ENCODE data around the gene PCBP3.

PCBP3 gene

DNA sequence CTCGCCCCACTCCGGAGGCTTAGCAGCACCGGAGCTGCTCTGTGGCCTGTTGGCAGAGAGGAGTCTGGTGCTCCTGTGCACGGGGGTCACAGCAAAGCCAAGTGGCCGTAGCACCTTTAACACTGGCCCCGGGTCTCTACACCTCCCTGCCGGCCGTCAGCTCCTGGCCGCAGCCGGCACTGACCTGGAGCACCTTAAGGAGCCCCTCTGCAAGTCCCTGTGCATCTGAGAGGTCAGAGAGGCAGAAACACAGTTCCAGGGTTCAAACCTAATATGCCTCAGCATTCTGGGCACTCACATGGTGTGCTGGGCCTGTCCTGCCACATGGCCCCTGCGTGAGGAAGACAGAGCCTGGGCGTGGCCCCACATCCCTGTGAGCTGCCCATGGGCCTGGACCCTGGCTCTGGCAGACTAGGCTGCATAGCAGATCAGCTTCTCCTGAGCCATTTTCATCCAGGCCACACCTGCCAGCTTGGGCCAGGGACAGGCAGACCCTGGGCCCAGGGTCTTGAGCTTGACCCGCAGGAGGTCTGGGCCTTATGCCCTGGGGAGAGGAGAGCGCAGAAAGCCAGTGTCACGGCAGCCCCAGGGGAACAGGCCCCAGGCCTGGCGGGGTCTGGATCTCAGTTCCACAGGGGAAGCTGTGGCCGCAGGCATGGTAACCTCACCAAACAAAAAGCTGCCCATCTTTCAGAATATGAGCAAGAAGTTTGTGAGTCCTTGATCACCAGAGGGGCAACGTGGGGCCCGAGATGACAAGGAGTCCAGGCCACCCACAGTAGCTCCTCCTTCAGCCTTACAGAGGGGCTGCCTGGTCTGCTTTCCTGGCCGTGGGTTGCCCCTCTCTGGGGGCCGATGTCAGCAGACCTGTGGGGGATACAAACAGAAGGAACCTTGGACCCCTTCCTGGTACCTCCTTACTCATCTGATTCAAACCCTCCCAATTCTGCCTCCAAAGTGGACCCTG is 192.1 kb downstream of the PCBP3 start:
- TF ChIP-seq, protein P1, sequence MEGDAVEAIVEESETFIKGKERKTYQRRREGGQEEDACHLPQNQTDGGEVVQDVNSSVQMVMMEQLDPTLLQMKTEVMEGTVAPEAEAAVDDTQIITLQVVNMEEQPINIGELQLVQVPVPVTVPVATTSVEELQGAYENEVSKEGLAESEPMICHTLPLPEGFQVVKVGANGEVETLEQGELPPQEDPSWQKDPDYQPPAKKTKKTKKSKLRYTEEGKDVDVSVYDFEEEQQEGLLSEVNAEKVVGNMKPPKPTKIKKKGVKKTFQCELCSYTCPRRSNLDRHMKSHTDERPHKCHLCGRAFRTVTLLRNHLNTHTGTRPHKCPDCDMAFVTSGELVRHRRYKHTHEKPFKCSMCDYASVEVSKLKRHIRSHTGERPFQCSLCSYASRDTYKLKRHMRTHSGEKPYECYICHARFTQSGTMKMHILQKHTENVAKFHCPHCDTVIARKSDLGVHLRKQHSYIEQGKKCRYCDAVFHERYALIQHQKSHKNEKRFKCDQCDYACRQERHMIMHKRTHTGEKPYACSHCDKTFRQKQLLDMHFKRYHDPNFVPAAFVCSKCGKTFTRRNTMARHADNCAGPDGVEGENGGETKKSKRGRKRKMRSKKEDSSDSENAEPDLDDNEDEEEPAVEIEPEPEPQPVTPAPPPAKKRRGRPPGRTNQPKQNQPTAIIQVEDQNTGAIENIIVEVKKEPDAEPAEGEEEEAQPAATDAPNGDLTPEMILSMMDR (IDR thresholded peaks at IDR 0.05; ENCODE audit: extremely low read depth, missing control alignments): no peak
- no peak for DNase-seq (ENCODE audit: low spot score)

DNA sequence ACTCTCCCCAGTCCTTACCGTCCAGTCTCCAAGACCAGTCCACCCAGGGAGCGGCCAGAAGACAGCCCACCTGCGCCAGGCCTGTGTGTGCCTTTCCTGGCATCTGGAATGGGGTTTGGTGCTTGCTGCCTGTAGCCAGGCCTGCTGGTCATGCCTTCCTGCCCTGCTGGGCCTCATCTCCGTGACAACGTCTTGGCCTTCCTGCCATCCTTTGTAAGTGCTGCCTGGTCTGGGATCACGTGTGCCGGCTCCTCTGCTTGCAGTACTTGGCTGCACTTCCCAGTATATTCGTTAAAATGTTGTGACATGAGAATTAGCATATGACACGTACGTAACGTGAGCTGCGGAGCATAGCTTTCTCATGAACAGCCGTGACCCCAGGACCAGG is 192.7 kb downstream of the PCBP3 start:
- TF ChIP-seq, protein P1 (IDR thresholded peaks at IDR 0.05; ENCODE audit: extremely low read depth, missing control alignments): no peak
- DNase-seq (ENCODE audit: low spot score): no peak

GRCh38 chr21:45836694-45837670 is 193.5 kb downstream of the PCBP3 start:
- no peak for DNase-seq (ENCODE audit: low spot score)
- TF ChIP-seq, protein P1 (IDR thresholded peaks at IDR 0.05; ENCODE audit: extremely low read depth, missing control alignments): no peak

DNA sequence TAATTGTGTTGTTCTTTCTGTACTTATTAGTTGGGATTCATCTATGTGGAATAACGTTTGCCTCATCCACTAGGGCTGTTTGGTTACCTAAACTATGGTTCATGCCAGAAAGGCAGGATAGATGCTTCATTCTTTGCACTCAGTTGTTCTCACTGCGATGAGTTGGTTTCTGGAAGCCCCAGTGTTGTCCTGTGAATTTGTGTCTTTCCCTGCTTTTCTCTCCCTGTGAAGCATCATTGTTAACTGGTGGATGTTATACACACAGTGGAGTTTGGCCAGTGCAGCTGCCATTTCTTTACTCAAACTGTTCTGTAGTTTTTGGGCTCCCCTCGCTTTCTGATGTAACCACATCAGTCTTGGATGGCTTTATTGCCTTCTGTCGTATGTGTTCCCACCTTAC is 194.4 kb downstream of the PCBP3 start:
- DNase-seq (ENCODE audit: low spot score): no peak
- TF ChIP-seq, protein P1 (IDR thresholded peaks at IDR 0.05; ENCODE audit: extremely low read depth, missing control alignments): no peak

DNA sequence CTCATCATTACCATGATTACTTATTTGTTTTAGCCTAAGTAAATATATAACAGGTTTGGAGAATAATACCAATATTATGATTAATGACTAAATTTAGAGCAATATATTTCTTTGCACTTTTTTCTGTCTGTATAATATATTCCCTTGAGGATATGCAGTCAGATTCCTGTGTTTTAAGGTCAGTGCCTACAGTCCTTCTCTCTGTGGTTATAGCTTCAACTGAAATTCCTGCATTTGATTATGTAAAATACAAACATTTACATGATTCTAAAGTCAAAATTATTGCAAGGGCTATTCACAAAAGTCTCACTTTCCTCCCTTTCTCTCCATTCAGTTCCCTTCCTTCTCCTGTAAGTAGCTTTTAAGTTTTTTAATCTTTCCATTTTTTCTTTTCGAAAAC is 195.1 kb downstream of the PCBP3 start:
- no peak for DNase-seq (ENCODE audit: low spot score)
- TF ChIP-seq, protein P1 (IDR thresholded peaks at IDR 0.05; ENCODE audit: extremely low read depth, missing control alignments): no peak

DNA sequence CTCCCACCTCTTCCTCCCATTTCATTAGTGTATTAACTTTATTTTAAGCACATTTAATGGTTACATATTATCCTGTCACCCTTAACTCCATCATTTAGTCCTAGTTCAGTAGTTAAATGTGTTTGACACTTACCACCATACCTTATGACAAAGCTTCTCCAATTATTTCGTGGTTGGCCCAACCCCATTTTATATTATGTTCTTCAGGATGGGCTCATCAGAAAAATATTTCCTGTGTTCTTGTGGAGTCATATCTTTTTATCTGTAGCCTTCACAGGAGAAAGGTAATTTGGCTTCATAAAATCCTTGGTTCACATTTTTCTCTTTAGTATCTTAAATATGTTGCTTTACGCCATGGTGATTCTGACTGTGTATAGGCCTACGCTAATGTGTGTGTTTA is 195.7 kb downstream of the PCBP3 start:
- TF ChIP-seq, protein P1 (IDR thresholded peaks at IDR 0.05; ENCODE audit: extremely low read depth, missing control alignments): no peak

More for the DNA sequence above, 195.7 kb downstream of the PCBP3 start:
- no peak for DNase-seq (ENCODE audit: low spot score)
